SU-DHL-6 (cell line): ENCODE results near the gene ZNF205.
"Not testable (repeated sequence)": the region's sequence is repeated elsewhere in the genome, so short reads cannot be mapped to it uniquely, and the experiment has no call there.

Experiments
- H2AFZ ChIP-seq: fragments of 200-600 bp; sonication (generic); 2 replicates; pipeline ENCODE4 v1.6.1; 2014; ENCODE audit warnings: low read depth, mild to moderate bottlenecking, moderate library complexity, mixed read lengths, antibody characterized with exemption, low read length; ENCODE audit not compliant: severe bottlenecking
- H3F3A ChIP-seq: fragments of 200-600 bp; shearing (Covaris generic); 2 replicates; pipeline ENCODE4 v1.6.0; 2016; ENCODE audit warnings: antibody characterized with exemption, mild to moderate bottlenecking; ENCODE audit not compliant: insufficient read depth
- H3K27ac ChIP-seq: fragments of 200-600 bp; sonication (generic); 2 replicates; pipeline ENCODE4 v1.5.1; 2016; ENCODE audit warnings: low read depth, mild to moderate bottlenecking, low read length, moderate library complexity, mixed read lengths
- H3K27me3 ChIP-seq: fragments of 200-600 bp; sonication (generic), shearing (Covaris generic); 2 replicates; pipeline ENCODE4 v1.6.0; 2014; ENCODE audit warnings: mild to moderate bottlenecking, low read length
- H3K36me3 ChIP-seq: fragments of 200-600 bp; sonication (generic); 2 replicates; pipeline ENCODE4 v1.6.1; 2014; ENCODE audit warnings: mild to moderate bottlenecking, low read length, mixed read lengths
- H3K4me2 ChIP-seq: fragments of 300-600, 200-600 bp; shearing (Covaris generic), sonication (generic); 2 replicates; pipeline ENCODE4 v1.6.0; 2014; ENCODE audit warnings: low read length, low read depth, mild to moderate bottlenecking; ENCODE audit not compliant: poor library complexity, severe bottlenecking
- H3K4me3 ChIP-seq: fragments of 200-600 bp; sonication (generic); 2 replicates; pipeline ENCODE4 v1.5.1; 2014; ENCODE audit warnings: antibody characterized with exemption, low read length, mild to moderate bottlenecking, mixed read lengths; ENCODE audit not compliant: insufficient read depth, poor library complexity, severe bottlenecking
- H3K79me2 ChIP-seq: fragments of 200-600 bp; sonication (generic); 2 replicates; pipeline ENCODE4 v1.6.1; 2014; ENCODE audit warnings: mild to moderate bottlenecking, low read length, moderate library complexity; ENCODE audit not compliant: insufficient read depth
- H3K9ac ChIP-seq: fragments of 200-600 bp; sonication (generic); 2 replicates; pipeline ENCODE4 v1.7.0; 2014; ENCODE audit warnings: mild to moderate bottlenecking, low read length
- H3K9me2 ChIP-seq: fragments of 200-600 bp; sonication (generic); replicated peaks from 2 replicates; pipeline ENCODE4 v1.6.1; 2014; ENCODE audit warnings: low read length; ENCODE audit not compliant: insufficient read depth
- H3K9me3 ChIP-seq: fragments of 200-600 bp; sonication (generic); 2 replicates; pipeline ENCODE4 v1.6.1; 2014; ENCODE audit warnings: low read length, mixed read lengths; ENCODE audit not compliant: insufficient read depth
- H4K20me1 ChIP-seq: fragments of 200-600 bp; sonication (generic); 2 replicates; pipeline ENCODE4 v1.6.1; 2014; ENCODE audit warnings: low read depth, mild to moderate bottlenecking, antibody characterized with exemption, low read length, moderate library complexity, mixed read lengths
- CTCF ChIP-seq: fragments of 200-600 bp; sonication (generic); IDR thresholded peaks from one replicate; pipeline ENCODE4 v1.5.1; 2017; ENCODE audit warnings: antibody characterized with exemption, mild to moderate bottlenecking, low read length, moderate library complexity; ENCODE audit not compliant: insufficient read depth, poor library complexity, severe bottlenecking
- EZH2phosphoT487 ChIP-seq: fragments of 200-600 bp; sonication (generic), shearing (Covaris generic); conservative IDR thresholded peaks from 2 replicates; pipeline ENCODE4 v1.6.1; 2018; ENCODE audit warnings: mild to moderate bottlenecking, antibody characterized with exemption, low read length, moderate library complexity, mixed read lengths

ZNF205 gene

GRCh38 chr16:3138823-3139426 is 26.5 kb downstream of the ZNF205 start:
- H3K9ac ChIP-seq, result no peak overlapping the region
- H3K79me2 ChIP-seq, result peaks cover 7% of the 10 kb centered on the region
- no peaks in the 10 kb centered on the region for H3K27me3 ChIP-seq
- no peak overlapping the region for H3K4me3 ChIP-seq
- peaks cover 4% of the 10 kb centered on the region; the same call in 1 of the 2 replicates for H3F3A ChIP-seq
- H3K4me2 ChIP-seq, result no peak overlapping the region
- no peaks in the 10 kb centered on the region for H3K9me3 ChIP-seq
- no peaks in the 10 kb centered on the region for H4K20me1 ChIP-seq
- H3K9me2 ChIP-seq, result no peaks in the 10 kb centered on the region
- no peaks in the 10 kb centered on the region for H3K36me3 ChIP-seq
- no peak overlapping the region for H2AFZ ChIP-seq
- no peak overlapping the region for H3K27ac ChIP-seq
- TF ChIP-seq EZH2phosphoT487 (no peak), CTCF (no peak)

- not testable (repeated sequence) for H4K20me1 ChIP-seq, H3K4me3 ChIP-seq, H3K27ac ChIP-seq, H3K79me2 ChIP-seq, H3K36me3 ChIP-seq, H3K9me3 ChIP-seq, H3F3A ChIP-seq, H2AFZ ChIP-seq, H3K9me2 ChIP-seq, H3K27me3 ChIP-seq, H3K4me2 ChIP-seq, H3K9ac ChIP-seq
Measured at GRCh38 chr16:3139561-3139960, 27.2 kb downstream of the ZNF205 start.

GRCh38 chr16:3140603-3141427 is 28.4 kb downstream of the ZNF205 start:
- no peaks in the 10 kb centered on the region for H3K27me3 ChIP-seq
- H3K9ac ChIP-seq, result no peak overlapping the region
- no peak overlapping the region for H3K4me2 ChIP-seq
- no peaks in the 10 kb centered on the region for H3K36me3 ChIP-seq
- no peaks in the 10 kb centered on the region for H3K9me2 ChIP-seq
- no peaks in the 10 kb centered on the region for H3K9me3 ChIP-seq
- no peaks in the 10 kb centered on the region for H3K79me2 ChIP-seq
- H3K27ac ChIP-seq, result no peak overlapping the region
- H3F3A ChIP-seq, result peaks cover 4% of the 10 kb centered on the region; the same call in 1 of the 2 replicates
- H2AFZ ChIP-seq, result no peak overlapping the region
- no peak for TF ChIP-seq CTCF
- no peak for TF ChIP-seq EZH2phosphoT487
- no peaks in the 10 kb centered on the region for H4K20me1 ChIP-seq
- H3K4me3 ChIP-seq, result no peak overlapping the region

- H3K9me2 ChIP-seq, result no peaks in the 10 kb centered on the region
- no peaks in the 10 kb centered on the region for H3K9me3 ChIP-seq
- TF ChIP-seq CTCF (no peak), EZH2phosphoT487 (no peak)
- no peak overlapping the region for H3K4me2 ChIP-seq
- no peaks in the 10 kb centered on the region for H3K36me3 ChIP-seq
- H3K79me2 ChIP-seq, result no peaks in the 10 kb centered on the region
- H3F3A ChIP-seq, result no peaks in the 10 kb centered on the region
- no peak overlapping the region for H3K9ac ChIP-seq
- no peak overlapping the region for H3K4me3 ChIP-seq
- H4K20me1 ChIP-seq, result no peaks in the 10 kb centered on the region
- H3K27ac ChIP-seq, result no peak overlapping the region
- H2AFZ ChIP-seq, result no peak overlapping the region
- no peaks in the 10 kb centered on the region for H3K27me3 ChIP-seq
Measured at GRCh38 chr16:3141781-3142311, 29.5 kb downstream of the ZNF205 start.
